Measurements from ENCODE around the gene MS4A1.

DNA sequence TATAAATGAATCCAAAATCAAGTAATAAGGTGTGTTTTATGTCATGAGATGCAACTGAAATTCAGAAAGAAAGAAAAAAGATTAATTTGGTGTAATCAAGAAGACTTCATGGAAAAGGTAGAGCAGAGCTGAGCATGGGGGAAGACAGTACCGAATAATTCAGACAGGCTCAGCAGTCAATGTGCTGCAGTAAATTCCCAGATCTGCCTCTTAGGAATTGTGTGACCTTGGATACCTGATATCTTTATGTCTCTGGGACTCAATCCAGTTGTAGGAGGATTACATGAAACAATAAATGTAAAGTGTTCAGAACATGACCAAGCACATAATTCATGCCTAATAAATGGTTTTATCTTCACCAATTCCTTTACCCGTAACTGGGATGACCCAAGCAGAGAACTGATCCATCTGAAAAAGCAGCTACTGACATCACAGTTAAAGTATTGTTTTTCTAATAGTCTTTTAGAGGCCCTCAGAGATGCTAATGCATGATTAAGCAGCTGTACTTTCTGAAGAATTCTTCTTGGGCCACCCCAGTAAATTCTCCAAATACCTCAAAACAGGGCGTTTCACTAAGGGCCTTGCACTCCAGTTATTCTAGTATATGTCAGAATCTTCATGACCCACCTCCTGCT is 44.7 kb downstream of the MS4A1 start:
- TF ChIP-seq, protein P1, sequence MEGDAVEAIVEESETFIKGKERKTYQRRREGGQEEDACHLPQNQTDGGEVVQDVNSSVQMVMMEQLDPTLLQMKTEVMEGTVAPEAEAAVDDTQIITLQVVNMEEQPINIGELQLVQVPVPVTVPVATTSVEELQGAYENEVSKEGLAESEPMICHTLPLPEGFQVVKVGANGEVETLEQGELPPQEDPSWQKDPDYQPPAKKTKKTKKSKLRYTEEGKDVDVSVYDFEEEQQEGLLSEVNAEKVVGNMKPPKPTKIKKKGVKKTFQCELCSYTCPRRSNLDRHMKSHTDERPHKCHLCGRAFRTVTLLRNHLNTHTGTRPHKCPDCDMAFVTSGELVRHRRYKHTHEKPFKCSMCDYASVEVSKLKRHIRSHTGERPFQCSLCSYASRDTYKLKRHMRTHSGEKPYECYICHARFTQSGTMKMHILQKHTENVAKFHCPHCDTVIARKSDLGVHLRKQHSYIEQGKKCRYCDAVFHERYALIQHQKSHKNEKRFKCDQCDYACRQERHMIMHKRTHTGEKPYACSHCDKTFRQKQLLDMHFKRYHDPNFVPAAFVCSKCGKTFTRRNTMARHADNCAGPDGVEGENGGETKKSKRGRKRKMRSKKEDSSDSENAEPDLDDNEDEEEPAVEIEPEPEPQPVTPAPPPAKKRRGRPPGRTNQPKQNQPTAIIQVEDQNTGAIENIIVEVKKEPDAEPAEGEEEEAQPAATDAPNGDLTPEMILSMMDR (IDR thresholded peaks at IDR 0.05 in 2 of 3, conservative IDR thresholded peaks at IDR 0.05 in 1 of 3; ENCODE audit: borderline replicate concordance in 1 of 3, insufficient read depth in 1 of 3, low read depth in 2 of 3, low read length in 2 of 3): no peak
- no peak for TF ChIP-seq EGR1 (IDR thresholded peaks at IDR 0.05; ENCODE audit: low read depth)
- TF ChIP-seq POLR2A (IDR thresholded peaks at IDR 0.05; ENCODE audit: borderline replicate concordance, extremely low read depth, insufficient read depth, insufficient read length): no peak
- TF ChIP-seq, protein P2, sequence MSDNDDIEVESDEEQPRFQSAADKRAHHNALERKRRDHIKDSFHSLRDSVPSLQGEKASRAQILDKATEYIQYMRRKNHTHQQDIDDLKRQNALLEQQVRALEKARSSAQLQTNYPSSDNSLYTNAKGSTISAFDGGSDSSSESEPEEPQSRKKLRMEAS (IDR thresholded peaks at IDR 0.05): no peak
- TF ChIP-seq EZH2 (IDR thresholded peaks at IDR 0.05): no peak
- no peak for TF ChIP-seq POLR2AphosphoS5 (IDR thresholded peaks at IDR 0.05; ENCODE audit: low read depth, low read length)
- no peak for TF ChIP-seq RAD21 (IDR thresholded peaks at IDR 0.05; ENCODE audit: low read depth)
- no peak for TF ChIP-seq ZFX (IDR thresholded peaks at IDR 0.05)
- TF ChIP-seq SP1 (IDR thresholded peaks at IDR 0.05; ENCODE audit: low read depth): no peak
- no peak for TF ChIP-seq CEBPB (IDR thresholded peaks at IDR 0.05; ENCODE audit: low read depth)
- TF ChIP-seq EZH2phosphoT487 (IDR thresholded peaks at IDR 0.05; ENCODE audit: borderline replicate concordance): no peak
- TF ChIP-seq, protein P3, sequence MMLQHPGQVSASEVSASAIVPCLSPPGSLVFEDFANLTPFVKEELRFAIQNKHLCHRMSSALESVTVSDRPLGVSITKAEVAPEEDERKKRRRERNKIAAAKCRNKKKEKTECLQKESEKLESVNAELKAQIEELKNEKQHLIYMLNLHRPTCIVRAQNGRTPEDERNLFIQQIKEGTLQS (IDR thresholded peaks at IDR 0.05): no peak
- no peak for TF ChIP-seq ZNF274 (IDR thresholded peaks at IDR 0.05; ENCODE audit: low read depth, low read length)
- TF ChIP-seq, protein P4, sequence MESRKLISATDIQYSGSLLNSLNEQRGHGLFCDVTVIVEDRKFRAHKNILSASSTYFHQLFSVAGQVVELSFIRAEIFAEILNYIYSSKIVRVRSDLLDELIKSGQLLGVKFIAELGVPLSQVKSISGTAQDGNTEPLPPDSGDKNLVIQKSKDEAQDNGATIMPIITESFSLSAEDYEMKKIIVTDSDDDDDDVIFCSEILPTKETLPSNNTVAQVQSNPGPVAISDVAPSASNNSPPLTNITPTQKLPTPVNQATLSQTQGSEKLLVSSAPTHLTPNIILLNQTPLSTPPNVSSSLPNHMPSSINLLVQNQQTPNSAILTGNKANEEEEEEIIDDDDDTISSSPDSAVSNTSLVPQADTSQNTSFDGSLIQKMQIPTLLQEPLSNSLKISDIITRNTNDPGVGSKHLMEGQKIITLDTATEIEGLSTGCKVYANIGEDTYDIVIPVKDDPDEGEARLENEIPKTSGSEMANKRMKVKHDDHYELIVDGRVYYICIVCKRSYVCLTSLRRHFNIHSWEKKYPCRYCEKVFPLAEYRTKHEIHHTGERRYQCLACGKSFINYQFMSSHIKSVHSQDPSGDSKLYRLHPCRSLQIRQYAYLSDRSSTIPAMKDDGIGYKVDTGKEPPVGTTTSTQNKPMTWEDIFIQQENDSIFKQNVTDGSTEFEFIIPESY (IDR thresholded peaks at IDR 0.05; ENCODE audit: extremely low read depth, insufficient replicate concordance, low read length): no peak

Data from HCT116 (cell line).